Tibial nerve (tissue), 4 donors: ENCODE data around the gene PLCH2. TPM values are rescaled to one million over a fixed set of nuclear protein-coding genes. Genes with fewer than 3 reads are reported as not detected.
A peak's percentile ranks its signal among the peaks of the same experiment; 100 is the strongest.

Source experiments
- DNase-seq, 2 donors: peaks; one replicate each; pipeline ENCODE4 v3.0.0-alpha.2; 2019; ENCODE audit warnings: low spot score in 2 of 2
- H3K27ac ChIP-seq, 4 donors: fragments of 200-600 bp; sonication (generic) in 3 of 4; one replicate each; pipeline ENCODE4 v1.5.1; 2017 to 2019; ENCODE audit warnings: mild to moderate bottlenecking in 1 of 4
- H3K27me3 ChIP-seq, 2 donors: fragments of 200-600 bp; sonication (generic) in 1 of 2; one replicate each; pipeline versions ENCODE4 v1.5.1 to v1.6.0; 2017 to 2019
- H3K36me3 ChIP-seq, 3 donors: fragments of 200-600 bp; sonication (generic); one replicate each; pipeline ENCODE4 v1.5.1; 2018 to 2019
- H3K4me1 ChIP-seq, 4 donors: fragments of 200-600 bp; sonication (generic) in 3 of 4; one replicate each; pipeline ENCODE4 v1.5.1; 2017 to 2019
- H3K4me3 ChIP-seq, 4 donors: fragments of 200-600 bp; sonication (generic) in 3 of 4; one replicate each; pipeline ENCODE4 v1.5.1; 2017 to 2019; ENCODE audit warnings: mild to moderate bottlenecking in 1 of 4, moderate library complexity in 1 of 4
- H3K9me3 ChIP-seq, 4 donors: fragments of 200-600 bp; sonication (generic) in 3 of 4; one replicate each; pipeline ENCODE4 v1.5.1; 2017 to 2019
- EP300 ChIP-seq, 2 donors: sonication (generic); formaldehyde crosslinking; IDR thresholded peaks; one replicate each; pipeline ENCODE4 v1.6.1; 2017; ENCODE audit warnings: antibody characterized with exemption in 2 of 2, mild to moderate bottlenecking in 1 of 2
- POLR2A ChIP-seq, 2 donors: fragments of 450-650 bp; IDR thresholded peaks; one replicate each; pipeline ENCODE4 v1.6.1; 2017; ENCODE audit warnings: antibody characterized with exemption in 2 of 2, mild to moderate bottlenecking in 2 of 2, moderate library complexity in 2 of 2
- WGBS, 2 donors: methylation state at CpG; one replicate each; pipeline ENCODE4 v1.1.5; 2018; 5-methylcytosine and 5-hydroxymethylcytosine counted together
- total RNA-seq, 4 donors: library from RNA; depleted of rRNA; stranded (reverse); fragments of >200 nt; gene quantifications; one replicate each; pipeline ENCODE4 v1.1.0, GENCODE V29; 2016
- TF ChIP-seq, protein P1 (sequence below), 5 experiments: fragments of 200-600 bp in 3 of 5; fragments of 450-650 bp in 2 of 5; sonication (generic) in 3 of 5; IDR thresholded peaks; one replicate each; pipeline ENCODE4 v1.5.1; 2016 to 2019; ENCODE audit warnings: antibody characterized with exemption in 5 of 5, mild to moderate bottlenecking in 3 of 5, moderate library complexity in 2 of 5

The PLCH2 gene
- total RNA-seq, 4 donors from 2014 or later: 0.21 to 0.59 (median 0.26) TPM

DNA sequence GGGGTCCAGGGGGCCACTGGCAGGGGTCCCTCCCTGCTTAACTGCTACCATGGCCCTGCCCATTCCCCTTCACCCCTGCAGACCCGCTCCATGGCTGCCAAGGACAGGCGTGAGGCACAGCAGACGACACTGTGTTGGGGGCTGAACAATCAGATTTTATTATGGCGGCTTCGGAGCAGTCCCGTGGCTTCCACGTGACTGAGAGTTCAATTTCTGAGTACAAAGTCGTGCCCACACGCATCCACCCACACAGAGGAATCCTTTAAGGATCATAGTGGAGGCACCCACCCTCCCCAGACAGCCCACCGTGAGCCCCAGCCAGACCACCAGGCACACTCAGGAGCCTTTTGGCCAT is 52.5 kb downstream of the PLCH2 start:
- Histone ChIP-seq H3K27ac (peak overlapping the region in 2 of 4 donors; percentile 8 to 38), H3K27me3 (peaks cover 2 to 53% of the 10 kb centered on the region in 2 donors), H3K36me3 (no peaks in the 10 kb centered on the region), H3K4me1 (peaks cover 0 to 72% (median 38%) of the 10 kb centered on the region in 4 donors), H3K4me3 (no peak overlapping the region), H3K9me3 (no peaks in the 10 kb centered on the region)
- no peak for TF ChIP-seq EP300 (IDR thresholded peaks at IDR 0.05)
- TF ChIP-seq, protein P1, sequence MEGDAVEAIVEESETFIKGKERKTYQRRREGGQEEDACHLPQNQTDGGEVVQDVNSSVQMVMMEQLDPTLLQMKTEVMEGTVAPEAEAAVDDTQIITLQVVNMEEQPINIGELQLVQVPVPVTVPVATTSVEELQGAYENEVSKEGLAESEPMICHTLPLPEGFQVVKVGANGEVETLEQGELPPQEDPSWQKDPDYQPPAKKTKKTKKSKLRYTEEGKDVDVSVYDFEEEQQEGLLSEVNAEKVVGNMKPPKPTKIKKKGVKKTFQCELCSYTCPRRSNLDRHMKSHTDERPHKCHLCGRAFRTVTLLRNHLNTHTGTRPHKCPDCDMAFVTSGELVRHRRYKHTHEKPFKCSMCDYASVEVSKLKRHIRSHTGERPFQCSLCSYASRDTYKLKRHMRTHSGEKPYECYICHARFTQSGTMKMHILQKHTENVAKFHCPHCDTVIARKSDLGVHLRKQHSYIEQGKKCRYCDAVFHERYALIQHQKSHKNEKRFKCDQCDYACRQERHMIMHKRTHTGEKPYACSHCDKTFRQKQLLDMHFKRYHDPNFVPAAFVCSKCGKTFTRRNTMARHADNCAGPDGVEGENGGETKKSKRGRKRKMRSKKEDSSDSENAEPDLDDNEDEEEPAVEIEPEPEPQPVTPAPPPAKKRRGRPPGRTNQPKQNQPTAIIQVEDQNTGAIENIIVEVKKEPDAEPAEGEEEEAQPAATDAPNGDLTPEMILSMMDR (IDR thresholded peaks at IDR 0.05): no peak
- TF ChIP-seq POLR2A (IDR thresholded peaks at IDR 0.05): no peak
- WGBS, 2 donors: 38 to 51% methylated on average over 10 of the region's 10 CpGs
- DNase-seq: no peak

DNA sequence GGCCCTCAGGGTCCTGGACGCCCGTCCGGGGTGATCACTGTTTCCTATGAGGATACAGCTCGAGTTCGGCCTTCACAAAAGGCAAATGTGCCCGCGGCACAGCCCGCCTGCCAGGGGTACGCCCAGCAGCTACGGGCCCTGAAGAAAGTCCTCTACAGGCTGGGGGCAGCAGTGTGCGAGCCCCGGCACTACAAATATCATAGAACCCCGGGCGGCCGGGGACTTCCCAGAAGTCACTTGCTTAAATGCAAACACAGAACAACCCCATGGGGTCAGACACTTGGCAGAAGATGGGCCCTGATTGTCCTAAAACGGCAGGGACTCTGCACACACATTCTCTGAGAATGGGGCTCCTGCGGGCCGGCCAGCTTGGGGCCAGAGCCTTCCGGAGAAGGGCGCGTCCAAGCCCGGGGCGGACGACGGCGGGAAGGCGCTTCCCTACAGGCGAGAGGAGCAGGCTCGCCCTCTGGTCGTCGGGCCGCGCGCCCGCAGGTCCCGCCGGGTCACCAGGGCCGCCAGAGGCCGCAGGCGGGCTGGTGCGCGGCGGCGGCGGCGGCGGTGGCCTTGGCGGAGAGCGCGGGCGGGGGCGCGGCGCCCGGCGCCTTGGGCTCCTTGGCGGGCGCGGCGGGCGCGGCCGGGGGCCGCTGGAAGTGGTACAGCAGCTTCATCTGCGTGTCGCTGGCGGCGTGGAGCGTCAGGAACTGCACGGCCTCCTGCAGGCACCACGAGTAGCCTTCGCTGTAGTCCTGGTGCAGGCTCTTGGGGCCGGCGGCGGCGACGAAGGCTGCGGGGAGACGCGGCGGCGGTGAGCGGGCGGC is 53.1 kb downstream of the PLCH2 start:
- Histone ChIP-seq H3K4me1 (peaks cover 0 to 67% (median 35%) of the 10 kb centered on the region in 4 donors), H3K27me3 (peaks cover 2 to 59% of the 10 kb centered on the region in 2 donors), H3K27ac (peak overlapping the region in 2 of 4 donors; percentile 8 to 38), H3K4me3 (peak overlapping the region in 3 of 4 donors; percentile 1 to 41 (median 40)), H3K36me3 (no peaks in the 10 kb centered on the region), H3K9me3 (no peaks in the 10 kb centered on the region)
- 17 to 21% methylated on average over 16 of the region's 84 CpGs for WGBS, 2 donors
- TF ChIP-seq, protein P1 (IDR thresholded peaks at IDR 0.05): peak in 1 of 5 experiments; percentile 17
- no peak for TF ChIP-seq EP300 (IDR thresholded peaks at IDR 0.05)
- no peak for TF ChIP-seq POLR2A (IDR thresholded peaks at IDR 0.05)
- DNase-seq: no peak

DNA sequence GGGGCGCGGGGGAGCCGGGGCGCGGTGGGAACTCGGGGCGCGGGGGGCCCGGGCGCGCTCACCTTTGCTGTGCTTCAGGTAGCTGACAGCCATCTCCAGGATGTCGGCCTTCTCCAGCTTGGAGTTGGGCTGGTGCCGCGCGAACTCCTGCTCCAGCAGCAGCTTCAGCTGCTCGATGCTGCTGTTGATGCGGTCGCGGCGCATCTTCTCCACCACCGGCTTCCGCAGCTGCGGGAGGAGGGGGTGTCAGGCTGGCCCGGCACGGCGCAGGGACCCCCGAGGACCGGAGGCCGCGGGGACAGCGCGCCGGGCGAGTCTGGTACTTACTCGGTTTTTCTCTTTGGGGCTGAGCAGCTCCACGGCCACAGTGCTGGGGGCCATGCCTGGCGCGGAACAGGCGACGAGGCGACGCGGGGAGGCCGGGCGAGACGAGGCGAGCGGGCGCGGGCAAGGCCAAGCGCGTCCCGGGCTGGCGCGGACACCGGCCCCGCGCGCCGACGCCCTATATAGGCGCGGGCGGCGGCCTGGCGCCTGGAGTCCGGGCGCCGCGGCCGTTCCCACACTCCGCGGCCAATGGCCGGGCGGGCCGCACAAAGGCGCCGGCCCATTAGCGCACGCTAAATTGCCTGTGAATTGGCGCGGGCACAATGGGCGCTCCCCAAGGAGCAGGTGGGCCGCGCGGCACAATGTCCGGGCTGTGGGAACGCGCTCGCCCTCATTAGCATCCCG is 53.9 kb downstream of the PLCH2 start, which contains the start of gene HES5:
HES5 (minus strand) TSS at position 480 of the 729 bp plus-strand sequence; CDS start at position 381, 99 bp downstream.
- Histone ChIP-seq H3K27ac (peak within 1 kb of the TSS in 1 of 4 donors; percentile 38), H3K9me3 (no peaks in the 10 kb centered on the region), H3K4me3 (peak within 1 kb of the TSS in 3 of 4 donors; percentile 1 to 41 (median 40)), H3K4me1 (peaks cover 0 to 59% (median 28%) of the 10 kb centered on the region in 4 donors), H3K27me3 (peaks cover 2 to 66% of the 10 kb centered on the region in 2 donors), H3K36me3 (no peaks in the 10 kb centered on the region)
- 0 to 4% methylated on average over 26 to 32 of the region's 91 CpGs for WGBS, 2 donors
- TF ChIP-seq EP300 (IDR thresholded peaks at IDR 0.05): no peak
- TF ChIP-seq POLR2A (IDR thresholded peaks at IDR 0.05): no peak
- TF ChIP-seq, protein P1 (IDR thresholded peaks at IDR 0.05): no peak
- no peak for DNase-seq

DNA sequence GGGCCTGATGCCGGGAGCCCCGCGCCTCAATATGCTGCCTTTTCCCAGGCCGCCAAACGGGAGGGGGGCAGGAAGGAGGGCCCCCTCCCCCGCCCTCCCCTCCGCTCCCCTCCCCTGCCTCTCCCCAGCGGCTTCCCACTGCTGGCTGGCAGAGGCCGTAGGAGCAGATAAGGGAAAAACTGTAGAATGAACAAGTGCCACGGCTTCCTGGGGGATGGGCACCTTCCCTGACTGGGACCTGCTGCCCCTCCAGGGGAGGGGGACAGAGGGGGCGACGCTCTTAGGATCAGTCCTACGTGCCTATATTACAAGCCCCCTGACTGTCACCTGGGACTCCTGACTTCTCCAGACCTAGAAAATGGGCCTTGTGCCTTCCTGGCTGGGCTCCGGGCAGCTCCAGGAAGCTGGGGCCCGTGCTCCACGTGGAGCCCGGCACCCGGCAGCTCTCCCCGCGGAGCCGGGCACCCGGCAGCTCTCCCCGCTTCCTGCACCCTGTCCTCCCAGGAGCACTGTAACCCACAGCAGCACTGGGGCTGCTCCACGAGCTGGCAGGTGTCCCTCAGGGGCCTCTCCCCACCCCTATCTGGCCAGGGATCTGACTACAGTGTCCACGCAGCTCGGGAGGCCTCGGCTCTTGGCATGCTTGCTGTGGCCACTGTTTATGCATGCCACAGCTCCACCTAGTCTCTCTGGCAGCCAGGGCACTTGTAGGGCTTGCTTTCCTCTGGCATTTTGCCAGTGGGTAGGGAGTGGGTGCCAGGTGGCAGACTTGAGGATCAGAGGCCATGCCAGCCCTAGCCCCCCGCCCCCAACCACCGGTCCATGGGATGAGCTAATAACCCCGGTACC is 54.6 kb downstream of the PLCH2 start:
- no peaks in the 10 kb centered on the region for H3K9me3 ChIP-seq
- no peak overlapping the region for H3K27ac ChIP-seq
- H3K36me3 ChIP-seq: no peaks in the 10 kb centered on the region
- H3K4me3 ChIP-seq: peak overlapping the region in 2 of 4 donors; percentile 40 to 41
- TF ChIP-seq, protein P1 (IDR thresholded peaks at IDR 0.05): no peak
- TF ChIP-seq POLR2A (IDR thresholded peaks at IDR 0.05) (no peak), EP300 (IDR thresholded peaks at IDR 0.05) (no peak)
- no peak for DNase-seq
- H3K4me1 ChIP-seq: peaks cover 0 to 58% (median 20%) of the 10 kb centered on the region in 4 donors
- WGBS, 2 donors: 13 to 25% methylated on average over 14 to 19 of the region's 30 CpGs
- H3K27me3 ChIP-seq: peaks cover 2 to 74% of the 10 kb centered on the region in 2 donors
